ENCODE results near the gene PLCXD1. TPM values are rescaled to one million over a fixed set of nuclear protein-coding genes. Genes with fewer than 3 reads are reported as not detected.

The PLCXD1 gene
- total RNA-seq, 1 experiment from 2014 or later = 8.7 TPM

DNA sequence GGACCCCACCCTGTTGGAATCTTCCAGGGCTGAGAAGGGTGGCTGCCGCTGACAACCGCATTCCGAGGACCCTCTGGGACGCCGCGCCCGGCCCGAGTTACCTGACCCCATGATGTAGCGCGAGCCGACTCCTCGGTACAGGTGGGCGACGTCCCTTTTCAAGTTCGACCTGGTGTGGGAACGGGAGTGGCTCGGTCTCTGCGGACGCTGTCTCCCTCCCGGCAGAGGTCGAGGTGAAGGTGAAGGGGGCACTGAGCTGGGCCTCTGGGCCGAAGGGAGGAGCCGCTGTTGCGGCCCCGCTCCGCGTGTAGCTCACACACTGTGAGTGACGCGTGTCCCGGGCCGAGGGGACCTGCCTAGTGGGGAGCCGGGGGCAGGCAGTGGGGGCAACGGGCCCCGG, 32.9 kb downstream of the PLCXD1 start:
- intact Hi-C loops (cut with micrococcal nuclease; ENCODE audit: unreplicated experiment) = no loop called here
- peaks cover 10% of the 10 kb centered on the region; the same call in 1 of the 2 replicates for H3K79me2 ChIP-seq (ENCODE audit: low read depth)
- H3K36me3 ChIP-seq (ENCODE audit: low read depth) = no peaks in the 10 kb centered on the region
- H3K4me3 ChIP-seq = no peak overlapping the region
- BruUV-seq (replicated peaks) = no TSS peak
- no peaks in the 10 kb centered on the region for H4K20me1 ChIP-seq (ENCODE audit: insufficient read depth)
- H2AFZ ChIP-seq = no peak overlapping the region
- H3F3A ChIP-seq (ENCODE audit: insufficient read depth, low read depth) = no peaks in the 10 kb centered on the region
- ChIA-PET CTCF (no interaction called here), POLR2A (ENCODE audit: unreplicated experiment) (no interaction called here)
- no peak overlapping the region for H3K4me2 ChIP-seq
- DNase-seq = no peak
- TF ChIP-seq EZH2 (IDR thresholded peaks at IDR 0.05; ENCODE audit: low read depth) (no peak), CTCF (conservative IDR thresholded peaks at IDR 0.05) (no peak)
- no peaks in the 10 kb centered on the region for H3K9me2 ChIP-seq (ENCODE audit: insufficient read depth)
- H3K9me3 ChIP-seq (ENCODE audit: insufficient read depth, low read depth) = no peaks in the 10 kb centered on the region
- H3K27ac ChIP-seq = no peak overlapping the region
- no peaks in the 10 kb centered on the region for H3K4me1 ChIP-seq (replicated peaks; ENCODE audit: insufficient read depth)
- no peaks in the 10 kb centered on the region for H3K27me3 ChIP-seq (ENCODE audit: insufficient read depth, low read depth)

DNA sequence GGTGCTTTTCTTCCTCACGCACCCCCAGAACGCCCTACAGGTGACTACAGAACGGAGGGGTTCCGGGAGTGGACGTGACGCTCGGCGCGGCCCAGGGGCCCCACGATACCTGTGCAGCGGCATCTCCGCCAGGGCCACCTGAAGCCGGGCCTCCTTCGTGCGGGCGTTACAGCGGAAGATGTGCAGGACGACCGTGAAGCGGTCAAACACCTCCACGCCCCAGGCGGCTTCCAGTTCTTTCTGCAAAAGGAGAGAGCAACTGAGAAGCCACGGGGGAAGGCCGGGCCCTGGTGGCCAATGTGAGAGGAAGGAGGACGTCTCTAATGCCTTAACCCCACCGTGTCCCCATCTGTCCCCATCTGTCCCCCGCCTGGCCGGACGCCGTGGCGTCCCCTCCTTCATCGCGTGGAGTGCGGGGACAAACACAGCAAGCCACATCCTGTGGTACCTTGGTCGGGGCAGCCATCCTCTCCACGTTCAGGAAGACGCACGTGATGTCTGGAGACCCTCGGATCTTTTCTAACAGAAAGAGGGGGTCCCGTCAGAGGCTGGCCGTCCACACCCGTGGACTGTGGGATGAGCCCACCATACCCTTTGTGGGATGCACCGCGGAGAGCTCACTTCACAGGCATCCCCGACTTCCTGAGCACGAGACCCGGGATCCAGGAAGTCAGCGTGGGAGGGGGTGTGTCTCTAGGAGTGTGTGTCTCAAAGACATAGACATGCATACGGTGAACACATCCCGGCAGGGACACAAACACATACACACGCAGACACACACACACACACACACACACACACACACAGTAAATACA, 33.8 kb downstream of the PLCXD1 start:
- Histone ChIP-seq H3K9me2 (ENCODE audit: insufficient read depth) (no peaks in the 10 kb centered on the region), H3K4me1 (replicated peaks; ENCODE audit: insufficient read depth) (no peaks in the 10 kb centered on the region), H4K20me1 (ENCODE audit: insufficient read depth) (no peaks in the 10 kb centered on the region), H3K27ac (no peak overlapping the region), H3K4me3 (no peak overlapping the region), H3K9me3 (ENCODE audit: insufficient read depth, low read depth) (no peaks in the 10 kb centered on the region), H3K79me2 (ENCODE audit: low read depth) (peaks cover 10% of the 10 kb centered on the region; the same call in 1 of the 2 replicates), H3F3A (ENCODE audit: insufficient read depth, low read depth) (no peaks in the 10 kb centered on the region), H3K36me3 (ENCODE audit: low read depth) (no peaks in the 10 kb centered on the region), H3K4me2 (no peak overlapping the region), H3K27me3 (ENCODE audit: insufficient read depth, low read depth) (no peaks in the 10 kb centered on the region), H2AFZ (no peak overlapping the region)
- no peak for DNase-seq
- BruUV-seq (replicated peaks) = no TSS peak
- ChIA-PET POLR2A (ENCODE audit: unreplicated experiment) (no interaction called here), CTCF (no interaction called here)
- no peak for TF ChIP-seq EZH2 (IDR thresholded peaks at IDR 0.05; ENCODE audit: low read depth)
- TF ChIP-seq CTCF (conservative IDR thresholded peaks at IDR 0.05) = no peak
- intact Hi-C loops (cut with micrococcal nuclease; ENCODE audit: unreplicated experiment) = no loop called here

GRCh38 chrX:316351-317325, 35.5 kb downstream of the PLCXD1 start:
- Histone ChIP-seq H3K4me3 (no peak overlapping the region), H3K27ac (no peak overlapping the region), H3K4me1 (replicated peaks; ENCODE audit: insufficient read depth) (no peaks in the 10 kb centered on the region), H2AFZ (no peak overlapping the region), H3K4me2 (no peak overlapping the region), H3K27me3 (ENCODE audit: insufficient read depth, low read depth) (no peaks in the 10 kb centered on the region), H4K20me1 (ENCODE audit: insufficient read depth) (no peaks in the 10 kb centered on the region), H3K79me2 (ENCODE audit: low read depth) (peaks cover 13% of the 10 kb centered on the region; the same call in 1 of the 2 replicates), H3K9me2 (ENCODE audit: insufficient read depth) (no peaks in the 10 kb centered on the region), H3K36me3 (ENCODE audit: low read depth) (no peaks in the 10 kb centered on the region), H3F3A (ENCODE audit: insufficient read depth, low read depth) (no peaks in the 10 kb centered on the region), H3K9me3 (ENCODE audit: insufficient read depth, low read depth) (no peaks in the 10 kb centered on the region)
- DNase-seq = no peak
- TF ChIP-seq CTCF (conservative IDR thresholded peaks at IDR 0.05) = no peak
- no peak for TF ChIP-seq EZH2 (IDR thresholded peaks at IDR 0.05; ENCODE audit: low read depth)
- CTCF ChIA-PET = no interaction called here
- intact Hi-C loops (cut with micrococcal nuclease; ENCODE audit: unreplicated experiment) = no loop called here
- POLR2A ChIA-PET (ENCODE audit: unreplicated experiment) = no interaction called here
- BruUV-seq (replicated peaks) = no TSS peak
